ENCODE results near the gene BLOC1S1.
A peak's percentile ranks its signal among the peaks of the same experiment; 100 is the strongest.

Gene BLOC1S1

GRCh38 chr12:55728186-55728938 lies 12.5 kb downstream of the BLOC1S1 start:
- DNase-seq (ENCODE audit: low read depth): no peak

DNA sequence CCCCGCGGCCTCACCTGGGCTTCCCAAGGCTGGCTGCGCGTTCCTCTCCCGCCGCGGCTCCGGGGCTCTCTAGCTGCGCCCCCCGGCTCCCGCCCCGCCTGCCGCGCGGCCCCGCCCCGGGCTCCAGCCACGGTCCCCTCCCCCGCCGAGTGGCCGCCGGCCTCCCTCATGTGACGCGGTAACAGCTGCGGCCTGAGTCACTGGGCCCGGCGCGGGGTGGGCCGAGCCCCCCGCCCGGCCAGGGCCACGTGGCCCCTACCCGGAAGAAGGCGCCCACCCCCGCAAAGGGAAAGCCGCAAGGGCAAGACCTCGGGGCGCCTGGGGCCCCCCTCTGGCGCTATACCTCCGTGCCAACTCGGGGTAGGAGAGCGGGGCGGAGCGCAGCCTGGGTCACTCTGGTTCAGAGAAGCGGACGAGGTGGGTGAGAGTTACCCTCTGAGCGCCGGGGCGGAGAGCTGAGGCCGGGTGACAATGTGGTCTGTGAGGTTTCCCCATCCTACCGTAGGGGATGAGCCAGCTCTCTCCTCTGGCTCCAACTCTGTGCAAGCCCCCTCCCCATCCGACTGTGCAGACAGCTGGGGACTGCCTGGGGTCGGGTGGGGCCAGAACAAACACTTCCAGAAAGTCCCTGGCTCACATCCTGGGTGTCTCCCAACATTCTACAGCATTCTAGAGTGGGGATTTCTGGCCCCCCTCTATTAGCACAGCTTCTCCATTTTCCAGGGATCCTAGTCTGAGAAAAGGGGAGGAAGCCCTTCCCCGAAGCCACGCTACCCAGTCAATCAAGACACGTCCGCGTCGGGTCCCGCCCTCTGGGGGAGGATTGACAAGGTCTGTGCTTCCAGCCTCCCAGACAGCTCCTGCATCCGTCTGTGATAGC lies 13.3 kb downstream of the BLOC1S1 start, which contains the start of gene CD63:
CD63 (minus strand) TSS at position 71 of the 880 bp plus-strand sequence. CDS start 668 bp downstream, outside the sequence.
- DNase-seq (ENCODE audit: low read depth): peak; percentile 40

DNA sequence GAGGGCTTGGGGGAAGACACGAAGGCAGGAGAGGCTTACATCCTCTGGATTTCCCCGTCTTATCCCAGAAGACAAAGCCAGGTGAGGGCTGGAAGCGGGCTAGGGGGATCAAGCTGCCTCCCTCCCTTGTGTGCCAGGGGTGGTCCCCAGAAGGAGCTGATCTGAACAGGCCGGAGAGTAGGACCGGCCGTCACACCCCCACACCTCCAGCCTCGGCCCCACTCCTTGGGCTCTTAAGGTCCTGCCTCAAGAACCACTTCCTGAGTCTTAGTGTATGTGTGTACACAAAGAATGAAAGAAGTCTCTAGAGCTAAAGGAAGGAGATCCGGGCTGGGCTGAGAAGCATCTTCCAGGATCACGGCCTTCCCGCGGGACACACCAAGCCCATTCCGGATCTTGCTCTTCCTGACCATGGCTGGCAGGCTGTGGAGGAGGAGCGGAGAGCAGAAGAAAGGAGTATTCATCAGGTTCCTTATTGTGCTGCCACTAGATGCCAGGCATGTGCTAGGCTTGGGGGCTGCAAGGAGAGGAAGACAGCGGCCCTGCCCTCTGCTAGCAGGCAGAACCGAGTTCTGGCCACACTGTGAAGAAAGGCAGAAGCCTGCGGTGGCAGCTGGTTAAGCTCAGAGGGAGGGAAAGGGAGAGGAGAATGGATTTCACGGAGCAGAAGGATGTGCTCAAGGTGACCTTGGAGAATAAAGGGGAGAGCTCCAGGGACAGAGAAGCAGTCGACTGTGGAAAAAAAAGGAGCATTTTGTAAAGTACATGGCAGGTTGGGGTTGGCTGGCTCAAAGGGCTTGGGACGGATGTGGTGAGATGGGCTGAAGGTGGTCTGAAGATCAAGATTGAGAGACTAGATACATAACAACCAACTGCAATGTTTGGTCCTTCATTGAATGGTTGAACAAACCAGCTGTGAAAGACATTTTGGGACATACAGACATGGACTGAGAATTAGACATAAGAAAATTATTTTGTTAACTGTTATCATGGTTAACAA lies 14.3 kb downstream of the BLOC1S1 start:
- no peak for DNase-seq (ENCODE audit: low read depth)

DNA sequence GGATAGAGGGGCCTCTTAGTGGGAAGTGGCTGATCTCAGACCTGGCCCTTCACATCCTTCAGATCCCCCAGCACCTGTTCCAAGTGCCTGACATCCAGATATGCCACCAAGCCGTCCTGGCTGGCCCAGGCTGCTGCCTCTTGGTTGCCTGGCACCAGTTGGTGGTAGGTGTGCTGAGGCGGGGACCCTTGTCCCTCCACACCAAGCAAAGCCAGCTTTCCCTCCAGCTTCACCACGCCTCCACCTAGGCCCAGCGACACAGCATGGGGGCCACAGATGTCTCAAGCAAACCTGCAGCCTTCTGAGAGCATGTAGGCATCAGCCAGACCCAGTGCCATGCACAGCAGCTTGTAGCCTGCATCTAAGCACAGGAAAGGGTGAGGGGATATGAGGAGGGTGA lies 16.4 kb downstream of the BLOC1S1 start:
- DNase-seq (ENCODE audit: low read depth): no peak

GRCh38 chr12:55733021-55733555 lies 17.2 kb downstream of the BLOC1S1 start:
- no peak for DNase-seq (ENCODE audit: low read depth)

DNA sequence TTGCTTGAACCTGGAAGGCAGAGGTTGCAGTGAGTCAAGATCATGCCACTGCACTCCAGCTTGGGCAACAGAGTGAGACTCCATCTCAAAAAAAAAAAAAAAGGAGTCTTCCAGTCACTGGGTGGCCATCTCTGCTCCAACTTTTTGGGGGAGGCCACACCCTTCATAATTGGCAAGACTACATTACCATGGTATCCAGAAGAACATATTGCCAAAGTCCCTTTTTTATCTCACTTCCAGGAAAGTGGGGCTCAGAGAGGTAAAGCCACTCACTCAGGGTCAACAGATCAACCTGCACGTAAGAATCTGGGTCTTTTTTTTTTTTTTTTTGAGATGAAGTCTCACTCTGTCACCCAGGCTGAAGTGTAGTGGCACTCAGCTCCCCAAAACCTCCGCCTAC lies 18.0 kb downstream of the BLOC1S1 start:
- no peak for DNase-seq (ENCODE audit: low read depth)

DNA sequence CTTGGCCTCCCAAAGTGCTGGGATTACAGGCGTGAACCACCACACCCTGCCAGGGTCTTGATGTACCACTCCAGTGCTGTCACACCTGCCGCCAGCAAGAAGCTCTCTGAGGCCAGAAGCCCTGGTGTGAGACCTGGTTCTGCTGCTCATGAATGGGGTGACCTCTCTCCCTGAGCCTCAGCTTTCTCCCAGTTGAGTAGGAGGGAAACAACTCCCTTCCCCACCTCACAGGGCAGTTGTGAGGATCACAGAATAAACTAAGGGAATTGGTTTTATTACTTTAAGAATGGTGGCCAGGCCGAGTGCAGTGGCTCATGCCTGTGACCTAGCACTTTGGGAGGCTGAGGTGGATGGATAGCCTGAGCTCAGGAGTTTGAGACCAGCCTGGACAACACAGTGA lies 18.7 kb downstream of the BLOC1S1 start:
- DNase-seq (ENCODE audit: low read depth): no peak

DNA sequence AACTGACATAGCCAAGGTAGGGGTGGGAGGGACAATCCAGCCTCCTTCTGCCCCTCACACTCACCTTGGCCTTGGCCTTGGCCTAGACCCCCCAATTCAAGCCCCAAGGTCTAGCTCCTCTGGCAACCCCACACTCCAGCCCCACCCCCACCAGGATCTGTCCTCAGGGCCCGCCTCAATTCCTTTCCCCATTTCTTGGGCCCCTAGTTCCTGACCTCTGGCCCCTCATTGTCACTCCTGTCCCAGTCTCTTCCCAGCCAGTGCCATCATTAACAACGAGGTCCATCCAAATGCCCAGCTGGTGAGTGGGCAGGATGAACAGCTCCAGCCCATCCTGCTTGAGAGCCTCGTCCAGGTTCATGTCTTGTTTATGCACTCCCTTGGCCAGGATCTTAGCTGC lies 20.2 kb downstream of the BLOC1S1 start:
- no peak for DNase-seq (ENCODE audit: low read depth)

- peak; percentile 36 for DNase-seq (ENCODE audit: low read depth)
These were observed 21.1 kb downstream of the BLOC1S1 start for GRCh38 chr12:55736780-55737580.

GRCh38 chr12:55737581-55738122 lies 21.8 kb downstream of the BLOC1S1 start:
- no peak for DNase-seq (ENCODE audit: low read depth)

DNA sequence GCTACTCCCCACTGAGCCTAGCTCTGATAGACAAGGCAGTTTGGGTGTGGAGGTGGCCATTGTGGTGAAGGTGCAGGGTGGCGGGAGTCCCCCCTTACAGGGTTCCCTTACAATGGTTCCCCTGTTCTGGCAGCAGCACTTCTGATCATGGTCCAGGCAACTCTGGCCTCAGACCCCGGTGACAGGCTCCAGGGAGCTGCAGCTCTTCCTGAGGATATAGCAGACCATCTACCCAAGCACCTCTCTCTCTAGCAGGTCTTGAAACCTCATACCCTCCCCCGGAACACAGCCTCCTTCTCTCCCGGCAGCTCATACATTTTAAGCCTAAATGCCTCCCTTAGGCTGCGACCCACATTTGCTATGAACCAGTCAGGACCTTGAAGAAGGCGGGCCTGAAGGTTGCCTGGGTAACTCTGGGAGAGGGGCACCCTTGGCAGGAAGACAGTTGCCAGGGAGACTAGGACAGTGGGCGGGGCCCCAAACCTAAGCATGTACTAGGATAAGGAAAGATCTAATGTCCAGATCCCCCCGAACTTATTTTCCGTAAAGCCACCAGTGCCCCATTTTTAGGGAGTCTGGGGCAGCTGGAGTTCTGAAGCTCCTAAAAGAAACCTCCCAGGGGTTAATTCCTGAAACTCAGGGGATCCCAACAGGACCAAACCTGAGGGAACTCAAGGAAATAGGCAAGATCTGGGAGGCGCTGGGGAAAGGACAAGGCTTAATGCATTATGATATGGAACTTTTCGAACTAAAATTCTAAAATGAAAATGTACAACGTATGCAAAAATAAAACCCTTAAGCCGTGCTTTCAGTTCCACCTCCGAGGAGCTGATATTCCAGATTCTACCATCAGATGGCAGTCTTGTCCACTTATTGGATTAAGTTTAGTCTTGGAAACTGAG lies 22.5 kb downstream of the BLOC1S1 start:
- peak; percentile 57 for DNase-seq (ENCODE audit: low read depth)

- DNase-seq (ENCODE audit: low read depth): no peak
These were observed 23.2 kb downstream of the BLOC1S1 start for GRCh38 chr12:55739025-55739378.

DNA sequence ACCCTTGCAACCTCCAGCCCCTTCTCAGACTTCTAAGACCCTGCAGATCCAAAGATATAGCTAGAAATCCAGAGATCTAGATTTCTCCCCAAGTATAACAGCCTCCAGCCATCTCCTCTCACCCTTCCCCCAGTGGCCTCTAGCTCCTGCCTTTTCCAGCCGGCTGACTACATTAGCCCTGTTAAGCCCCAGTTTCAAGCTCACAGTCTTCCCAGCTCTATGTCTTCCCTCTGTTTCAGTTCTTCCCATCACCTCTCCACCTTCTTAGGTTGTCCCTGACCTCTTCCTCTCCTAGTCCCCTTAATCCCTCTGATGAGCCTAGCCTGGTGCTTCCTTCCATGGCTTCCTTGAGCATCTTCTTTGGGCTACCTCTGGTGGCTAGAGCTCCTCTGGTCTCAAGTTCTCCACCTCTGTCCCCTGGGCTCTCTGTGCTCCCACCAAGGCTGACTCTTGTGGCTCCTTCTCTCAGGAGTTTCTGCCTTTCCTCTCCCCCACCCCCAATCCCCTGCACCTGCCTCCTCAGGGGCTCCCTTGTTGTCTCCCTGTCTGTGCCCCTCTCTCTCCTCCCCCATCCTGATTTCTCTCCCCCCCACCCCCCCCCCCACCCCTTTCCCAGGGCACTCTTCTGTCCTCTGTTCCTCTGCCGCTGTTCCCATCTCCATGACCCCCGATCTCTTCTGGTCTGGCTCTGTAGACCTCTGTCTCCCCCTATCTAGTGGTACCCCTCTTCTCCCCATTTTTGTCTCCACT lies 26.3 kb downstream of the BLOC1S1 start:
- DNase-seq (ENCODE audit: low read depth): no peak

GRCh38 chr12:55742719-55743405 lies 27.0 kb downstream of the BLOC1S1 start, which contains the start of gene GDF11:
TSS of gene GDF11 (plus strand) at chr12:55743122. CDS start at chr12:55743317, 195 bp downstream.
- DNase-seq (ENCODE audit: low read depth): peak; percentile 57

GRCh38 chr12:55743406-55744339 lies 27.8 kb downstream of the BLOC1S1 start:
- peak; percentile 16 for DNase-seq (ENCODE audit: low read depth)

- no peak for DNase-seq (ENCODE audit: low read depth)
These were observed 28.6 kb downstream of the BLOC1S1 start for GRCh38 chr12:55744340-55745030.

All from activated T-cell treated with anti-CD3 and anti-CD28 coated beads for 1 hour (primary cell).